ENCODE results near the gene RUNX2. TPM values are rescaled to one million over a fixed set of nuclear protein-coding genes. Genes with fewer than 3 reads are reported as not detected.

The RUNX2 gene
- total and polyA plus RNA-seq, 2 donors (not counting 1 experiment from before 2014, with no cell fraction given) = 1.3 to 2.4 TPM

DNA sequence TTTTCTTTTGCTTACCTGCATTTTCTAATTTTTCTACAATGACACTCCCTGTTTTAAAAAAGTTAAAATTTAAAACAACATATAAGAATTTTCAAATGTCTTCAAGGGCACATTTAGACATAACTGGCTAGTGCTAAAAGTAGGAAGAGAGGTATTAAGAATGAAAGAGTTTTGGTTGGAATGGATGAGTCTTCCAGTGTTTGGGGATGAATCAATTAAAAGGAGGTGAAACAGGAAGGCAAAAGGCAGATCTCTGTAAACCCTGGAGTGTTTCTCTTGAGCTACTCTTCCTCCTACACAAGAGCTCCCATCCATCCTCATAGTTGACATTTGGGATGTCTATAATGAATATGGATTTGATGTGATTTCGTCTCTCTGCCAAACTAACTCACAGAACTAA, 288.1 kb downstream of the RUNX2 start:
- Histone ChIP-seq H3K27ac (ENCODE audit: low read length in 2 of 2) (no peak overlapping the region), H3K4me1 (ENCODE audit: control insufficient read depth in 2 of 2, insufficient read depth in 2 of 2, low read length in 2 of 2) (peaks cover 8 to 10% of the 10 kb centered on the region in 2 donors), H3K36me3 (replicated peaks in 1 of 2; ENCODE audit: control extremely low read depth in 1 of 2, control insufficient read depth in 1 of 2, extremely low read depth in 1 of 2, insufficient read depth in 2 of 2, low read length in 1 of 2) (no peaks in the 10 kb centered on the region), H3K9ac (ENCODE audit: low read length) (no peak overlapping the region), H3K79me2 (ENCODE audit: control insufficient read depth, insufficient read depth, low read length) (no peaks in the 10 kb centered on the region), H3K9me3 (ENCODE audit: control extremely low read depth in 1 of 3, control insufficient read depth in 2 of 3, insufficient read depth in 1 of 3, low read length in 2 of 3) (no peaks in the 10 kb centered on the region), H3K27me3 (replicated peaks in 1 of 4; ENCODE audit: control extremely low read depth in 1 of 4, control insufficient read depth in 3 of 4, insufficient read depth in 4 of 4, low read length in 3 of 4) (no peaks in the 10 kb centered on the region), H4K20me1 (ENCODE audit: control insufficient read depth, insufficient read depth, low read length, poor library complexity, severe bottlenecking) (no peaks in the 10 kb centered on the region), H3K4me3 (ENCODE audit: control extremely low read depth in 1 of 5, extremely low read depth in 1 of 5, insufficient read depth in 1 of 5, low read depth in 2 of 5, low read length in 4 of 5) (no peak overlapping the region), H2AFZ (ENCODE audit: insufficient read depth, low read depth, low read length, poor library complexity, severe bottlenecking) (no peak overlapping the region), H3K4me2 (replicated peaks; ENCODE audit: low read depth, low read length, poor library complexity, severe bottlenecking) (no peak overlapping the region)
- TF ChIP-seq CTCF (IDR thresholded peaks at IDR 0.05) = no peak
- no peak for TF ChIP-seq EZH2 (IDR thresholded peaks at IDR 0.05; ENCODE audit: borderline replicate concordance, insufficient read depth, low read depth, low read length, poor library complexity, severe bottlenecking)
- Mint-ChIP-seq H3K27me3 (no peaks in the 10 kb centered on the region), H3K4me1 (peaks cover 14% of the 10 kb centered on the region), H3K9me3 (ENCODE audit: insufficient read depth) (no peaks in the 10 kb centered on the region), H3K4me3 (no peak overlapping the region), H3K27ac (no peak overlapping the region)
- CTCF ChIA-PET = no interaction called here
- no CpG with 5 or more reads among the region's 1 CpG for WGBS (ENCODE audit: insufficient coverage)
- intact Hi-C loops (cut with micrococcal nuclease) = no loop called here
- POLR2A ChIA-PET = no interaction called here
- ATAC-seq (ENCODE audit: low read depth) (no peak), DNase-seq (no peak)

GRCh38 chr6:45617441-45617840, 289.3 kb downstream of the RUNX2 start:
- no peak for ATAC-seq (ENCODE audit: low read depth)
- no peaks in the 10 kb centered on the region for H3K36me3 ChIP-seq (replicated peaks in 1 of 2; ENCODE audit: control extremely low read depth in 1 of 2, control insufficient read depth in 1 of 2, extremely low read depth in 1 of 2, insufficient read depth in 2 of 2, low read length in 1 of 2)
- WGBS (ENCODE audit: insufficient coverage) = no CpG with 5 or more reads among the region's 3 CpGs
- no peak overlapping the region for H3K4me2 ChIP-seq (replicated peaks; ENCODE audit: low read depth, low read length, poor library complexity, severe bottlenecking)
- no peaks in the 10 kb centered on the region for H3K27me3 Mint-ChIP-seq
- peaks cover 6 to 8% of the 10 kb centered on the region in 2 donors for H3K4me1 ChIP-seq (ENCODE audit: control insufficient read depth in 2 of 2, insufficient read depth in 2 of 2, low read length in 2 of 2)
- H3K9me3 ChIP-seq (ENCODE audit: control extremely low read depth in 1 of 3, control insufficient read depth in 2 of 3, insufficient read depth in 1 of 3, low read length in 2 of 3) = no peaks in the 10 kb centered on the region
- no peak for DNase-seq
- no peak for TF ChIP-seq CTCF (IDR thresholded peaks at IDR 0.05)
- TF ChIP-seq EZH2 (IDR thresholded peaks at IDR 0.05; ENCODE audit: borderline replicate concordance, insufficient read depth, low read depth, low read length, poor library complexity, severe bottlenecking) = no peak
- H3K27ac Mint-ChIP-seq = no peak overlapping the region
- H4K20me1 ChIP-seq (ENCODE audit: control insufficient read depth, insufficient read depth, low read length, poor library complexity, severe bottlenecking) = no peaks in the 10 kb centered on the region
- CTCF ChIA-PET = no interaction called here
- POLR2A ChIA-PET = no interaction called here
- no peaks in the 10 kb centered on the region for H3K27me3 ChIP-seq (replicated peaks in 1 of 4; ENCODE audit: control extremely low read depth in 1 of 4, control insufficient read depth in 3 of 4, insufficient read depth in 4 of 4, low read length in 3 of 4)
- no peak overlapping the region for H2AFZ ChIP-seq (ENCODE audit: insufficient read depth, low read depth, low read length, poor library complexity, severe bottlenecking)
- no peak overlapping the region for H3K4me3 ChIP-seq (ENCODE audit: control extremely low read depth in 1 of 5, extremely low read depth in 1 of 5, insufficient read depth in 1 of 5, low read depth in 2 of 5, low read length in 4 of 5)
- no peaks in the 10 kb centered on the region for H3K9me3 Mint-ChIP-seq (ENCODE audit: insufficient read depth)
- intact Hi-C loops (cut with micrococcal nuclease) = no loop called here
- H3K9ac ChIP-seq (ENCODE audit: low read length) = no peak overlapping the region
- H3K27ac ChIP-seq (ENCODE audit: low read length in 2 of 2) = no peak overlapping the region
- no peak overlapping the region for H3K4me3 Mint-ChIP-seq
- H3K79me2 ChIP-seq (ENCODE audit: control insufficient read depth, insufficient read depth, low read length) = no peaks in the 10 kb centered on the region
- H3K4me1 Mint-ChIP-seq = peaks cover 9% of the 10 kb centered on the region
